ENCODE data around the gene EEF1A2.

DNA sequence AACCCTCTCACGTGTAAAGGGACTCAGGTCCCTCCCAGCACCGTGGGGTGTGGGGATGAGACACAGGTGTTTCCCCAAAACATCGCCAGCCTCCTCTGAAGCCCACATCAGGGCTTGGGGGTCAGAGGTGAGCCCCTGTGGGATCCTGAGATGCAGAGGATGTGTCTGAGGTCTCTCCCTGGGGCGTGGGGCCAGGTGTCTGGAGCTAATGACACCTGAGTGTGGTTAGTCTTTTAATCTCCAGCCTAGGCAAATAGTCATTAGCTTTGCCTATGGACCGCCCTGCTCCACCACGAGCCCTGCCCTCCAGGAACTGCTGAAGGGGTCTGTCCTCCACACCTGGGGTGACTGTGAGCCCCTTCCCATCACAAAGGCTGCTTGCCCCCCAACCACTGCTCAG, 46.9 kb upstream of the EEF1A2 start:
- TF ChIP-seq POLR2A (IDR thresholded peaks at IDR 0.05; ENCODE audit: low read depth) (no peak), POLR2AphosphoS5 (IDR thresholded peaks at IDR 0.05) (no peak), EP300 (IDR thresholded peaks at IDR 0.05) (no peak)
- TF ChIP-seq, protein P1, sequence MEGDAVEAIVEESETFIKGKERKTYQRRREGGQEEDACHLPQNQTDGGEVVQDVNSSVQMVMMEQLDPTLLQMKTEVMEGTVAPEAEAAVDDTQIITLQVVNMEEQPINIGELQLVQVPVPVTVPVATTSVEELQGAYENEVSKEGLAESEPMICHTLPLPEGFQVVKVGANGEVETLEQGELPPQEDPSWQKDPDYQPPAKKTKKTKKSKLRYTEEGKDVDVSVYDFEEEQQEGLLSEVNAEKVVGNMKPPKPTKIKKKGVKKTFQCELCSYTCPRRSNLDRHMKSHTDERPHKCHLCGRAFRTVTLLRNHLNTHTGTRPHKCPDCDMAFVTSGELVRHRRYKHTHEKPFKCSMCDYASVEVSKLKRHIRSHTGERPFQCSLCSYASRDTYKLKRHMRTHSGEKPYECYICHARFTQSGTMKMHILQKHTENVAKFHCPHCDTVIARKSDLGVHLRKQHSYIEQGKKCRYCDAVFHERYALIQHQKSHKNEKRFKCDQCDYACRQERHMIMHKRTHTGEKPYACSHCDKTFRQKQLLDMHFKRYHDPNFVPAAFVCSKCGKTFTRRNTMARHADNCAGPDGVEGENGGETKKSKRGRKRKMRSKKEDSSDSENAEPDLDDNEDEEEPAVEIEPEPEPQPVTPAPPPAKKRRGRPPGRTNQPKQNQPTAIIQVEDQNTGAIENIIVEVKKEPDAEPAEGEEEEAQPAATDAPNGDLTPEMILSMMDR (IDR thresholded peaks at IDR 0.05), result no peak
